Measurements from ENCODE around the gene UBE2N.

UBE2N gene

GRCh38 chr12:93441617-93442410 is at the start of gene UBE2N:
TSS of gene UBE2N (minus strand) at chr12:93441947. CDS start at chr12:93441884, 63 bp downstream.
- peak; percentile 94 to 97 (median 95) for DNase-seq

GRCh38 chr12:93484315-93484981 is 42.7 kb upstream of the UBE2N start:
- DNase-seq: no peak

GRCh38 chr12:93483151-93483807 is 41.5 kb upstream of the UBE2N start:
- no peak for DNase-seq

- no peak for DNase-seq
These were observed 41.0 kb upstream of the UBE2N start for GRCh38 chr12:93482721-93483120.

GRCh38 chr12:93476555-93476954 is 34.8 kb upstream of the UBE2N start:
- DNase-seq: no peak

GRCh38 chr12:93469386-93469785 is 27.6 kb upstream of the UBE2N start:
- DNase-seq: no peak

- DNase-seq: no peak
These were observed 26.2 kb upstream of the UBE2N start for GRCh38 chr12:93468008-93468371.

- peak; percentile 81 to 95 (median 92) for DNase-seq
These were observed 25.7 kb upstream of the UBE2N start, which contains the start of gene MRPL42 for GRCh38 chr12:93467351-93468007. TSS of gene MRPL42 (plus strand) at chr12:93467514. CDS start at chr12:93469286, 1,772 bp downstream.

- DNase-seq: no peak
These were observed 25.0 kb upstream of the UBE2N start for GRCh38 chr12:93466625-93467350.

- no peak for DNase-seq
These were observed 24.1 kb upstream of the UBE2N start for GRCh38 chr12:93465841-93466240.

GRCh38 chr12:93461503-93461902 is 19.8 kb upstream of the UBE2N start:
- no peak for DNase-seq

- no peak for DNase-seq
These were observed 19.2 kb upstream of the UBE2N start for GRCh38 chr12:93460902-93461301.

- no peak for DNase-seq
These were observed 18.3 kb upstream of the UBE2N start for GRCh38 chr12:93460003-93460402.

- DNase-seq: no peak
These were observed 17.4 kb upstream of the UBE2N start for GRCh38 chr12:93459097-93459496.

GRCh38 chr12:93456077-93456476 is 14.3 kb upstream of the UBE2N start:
- no peak for DNase-seq

- DNase-seq: no peak
These were observed 11.9 kb upstream of the UBE2N start for GRCh38 chr12:93453633-93454032.

- DNase-seq: no peak
These were observed 9.8 kb upstream of the UBE2N start for GRCh38 chr12:93451423-93452158.

GRCh38 chr12:93449277-93449676 is 7.5 kb upstream of the UBE2N start:
- peak in 1 of 6 experiments; percentile 30 for DNase-seq

- peak in 1 of 6 experiments; percentile 30 for DNase-seq
These were observed 7.0 kb upstream of the UBE2N start for GRCh38 chr12:93448796-93449195.

- DNase-seq: peak in 4 of 6 experiments; percentile 5 to 87 (median 81)
These were observed 6.0 kb upstream of the UBE2N start for GRCh38 chr12:93447555-93448290.

- no peak for DNase-seq
These were observed 1.8 kb upstream of the UBE2N start for GRCh38 chr12:93443576-93443975.

All from stimulated activated naive CD4-positive, alpha-beta T cell (primary cell).